Posterior cingulate gyrus (tissue), 11 donors: Measurements from ENCODE around the gene CHAD.

Experiments
- DNase-seq, 10 donors: peaks; one replicate each; pipeline versions ENCODE4 v3.0.0 to v3.0.0-alpha.2; 2020 to 2021; ENCODE audit warnings: mixed read lengths in 3 of 10
- intact Hi-C: fragments of 100-400 bp; cut with DNase I; formaldehyde crosslinking; loops from one replicate; pipeline ENCODE4 v1.15.1; 2023

The CHAD gene

DNA sequence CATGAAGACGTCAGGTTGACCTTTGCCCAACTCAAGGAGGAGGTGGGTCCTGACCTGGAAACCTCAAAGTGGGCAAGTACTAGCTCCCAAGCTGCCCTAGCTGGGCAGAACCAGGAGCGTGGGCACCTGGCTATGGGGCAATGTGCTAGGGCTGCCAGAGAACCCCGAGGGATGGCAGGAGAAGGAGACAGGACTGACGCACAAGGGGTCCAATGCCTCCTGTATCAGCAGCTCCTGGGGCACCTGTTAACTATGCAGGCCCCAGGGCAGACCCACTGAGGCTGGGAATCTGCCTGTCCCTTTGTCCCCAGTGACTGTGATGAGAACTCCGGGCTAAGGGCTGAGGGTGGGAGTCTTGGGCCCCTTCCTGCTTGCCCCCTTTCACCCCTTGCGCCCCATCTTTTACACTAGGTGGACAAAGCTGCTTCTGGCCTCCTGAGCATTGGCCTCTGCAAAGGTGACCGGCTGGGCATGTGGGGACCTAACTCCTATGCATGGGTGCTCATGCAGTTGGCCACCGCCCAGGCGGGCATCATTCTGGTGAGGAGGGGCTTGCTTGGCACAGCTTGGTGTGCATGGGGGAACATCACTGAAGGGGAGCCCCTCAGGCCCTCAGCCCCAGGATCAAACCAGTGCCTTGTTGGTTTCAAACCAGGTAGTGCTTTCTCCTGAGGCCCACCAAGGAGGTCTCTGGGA lies 7.7 kb downstream of the CHAD start:
- intact Hi-C loops: no loop called here
- DNase-seq: peak in 1 of 10 donors; percentile 68

DNA sequence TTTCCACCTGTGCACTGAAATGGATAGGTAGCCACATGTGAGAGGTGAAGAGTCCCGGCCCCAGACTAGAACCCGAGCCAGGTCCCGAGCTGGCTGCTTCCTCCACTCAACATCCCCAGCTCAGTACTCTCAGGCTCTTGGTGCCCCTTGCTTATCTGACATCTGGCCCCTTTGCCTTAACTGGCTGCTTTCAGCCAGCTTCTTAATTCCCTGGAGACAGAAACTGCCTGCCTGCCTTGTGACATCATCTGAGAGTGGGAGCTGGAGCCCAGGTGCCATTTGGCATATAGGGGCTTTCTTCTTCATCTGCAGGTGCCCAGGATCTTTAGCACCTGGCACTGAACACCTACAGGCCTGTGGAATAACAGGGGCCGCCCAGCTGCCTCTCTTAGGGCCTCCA lies 8.9 kb downstream of the CHAD start:
- intact Hi-C loops: no loop called here
- peak in 1 of 10 donors; percentile 13 for DNase-seq

DNA sequence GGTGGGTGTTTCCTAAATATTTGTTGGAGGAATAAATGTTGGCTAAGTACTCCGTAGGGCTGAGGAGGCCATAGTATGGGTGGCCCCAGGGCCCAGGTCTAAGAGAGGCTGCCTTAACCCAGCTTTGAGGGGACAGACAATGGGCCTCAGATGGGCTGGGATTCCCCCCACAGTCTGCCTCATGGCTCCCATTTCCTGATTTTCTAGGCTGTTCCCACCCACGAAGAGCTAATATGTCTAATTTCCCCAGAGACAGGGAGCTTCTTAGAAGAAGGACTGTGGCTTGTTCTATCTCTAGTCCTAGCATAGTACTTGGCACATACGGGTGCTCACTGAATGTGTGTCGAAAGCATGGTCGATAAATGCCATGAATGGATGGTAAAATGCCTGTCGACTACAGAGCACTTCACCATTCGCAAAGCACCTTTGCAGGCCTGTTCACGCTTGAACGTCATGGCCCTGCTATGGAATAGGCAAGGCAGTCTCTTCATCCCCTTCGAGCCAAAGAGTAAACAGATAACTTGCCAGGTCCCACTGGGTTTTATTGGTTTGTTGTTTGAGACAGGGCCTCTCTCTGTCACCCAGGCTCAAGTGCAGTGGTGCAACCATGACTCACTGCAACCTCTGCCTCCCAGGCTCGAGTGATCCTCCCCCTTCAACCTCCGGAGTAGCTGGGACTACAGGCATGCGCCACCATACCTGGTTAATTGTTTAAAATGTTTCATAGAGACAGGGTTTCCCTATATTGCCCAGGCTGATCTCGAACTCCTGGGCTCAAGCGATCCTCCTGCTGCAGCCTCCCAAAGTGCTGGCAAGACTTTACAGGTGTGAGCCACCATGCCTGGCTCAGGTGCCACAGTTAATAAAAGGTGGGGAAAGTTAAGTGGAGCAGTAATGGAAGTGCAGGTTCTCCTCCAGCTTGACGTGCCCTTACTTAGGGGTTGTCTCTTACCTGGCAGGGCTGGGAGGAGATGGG lies 9.7 kb downstream of the CHAD start:
- peak in 2 of 10 donors; percentile 20 to 46 for DNase-seq
- intact Hi-C loops: no loop called here

DNA sequence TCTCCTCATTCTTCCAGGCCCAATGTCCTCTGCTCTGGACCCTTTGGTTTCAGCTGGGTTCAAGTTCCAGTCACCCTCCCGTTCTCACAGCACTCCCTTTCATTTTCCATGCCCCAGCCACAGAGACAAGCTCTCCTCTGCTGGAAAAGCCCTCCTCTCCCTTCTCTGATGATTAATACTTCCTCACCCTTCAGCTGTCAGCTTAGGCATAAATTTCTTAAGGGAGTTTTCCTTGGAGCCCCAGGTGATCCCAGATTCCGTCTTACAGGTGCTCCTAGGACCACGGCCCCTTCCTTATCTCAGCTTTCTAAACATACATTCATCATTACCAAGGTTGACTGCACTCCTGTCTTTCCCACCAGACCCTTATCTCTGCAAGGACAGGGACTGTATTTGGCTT lies 10.4 kb downstream of the CHAD start:
- intact Hi-C loops: no loop called here

DNA sequence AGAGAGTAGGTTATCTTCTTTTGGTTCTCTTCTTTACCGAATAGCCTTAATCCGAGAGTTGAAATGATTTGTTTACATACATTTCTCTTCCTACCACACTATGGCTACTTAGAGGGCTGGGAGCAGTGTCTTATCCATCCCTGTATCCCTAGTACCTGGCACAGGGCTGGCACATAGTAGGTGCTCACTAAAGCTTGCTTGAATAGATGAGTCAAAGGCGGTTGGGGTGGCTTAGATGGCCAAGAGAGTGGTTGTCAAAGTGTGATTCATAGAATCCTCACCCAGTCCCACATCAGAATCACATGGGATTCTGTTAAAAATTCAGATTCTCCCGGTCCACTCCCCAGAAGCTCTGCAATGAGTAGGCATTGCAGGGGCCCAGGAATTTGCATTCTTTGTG lies 11.1 kb downstream of the CHAD start:
- intact Hi-C loops: no loop called here
- peak in 1 of 10 donors; percentile 8 for DNase-seq

More for the DNA sequence above, 10.4 kb downstream of the CHAD start:
- DNase-seq: peak in 1 of 10 donors; percentile 12

DNA sequence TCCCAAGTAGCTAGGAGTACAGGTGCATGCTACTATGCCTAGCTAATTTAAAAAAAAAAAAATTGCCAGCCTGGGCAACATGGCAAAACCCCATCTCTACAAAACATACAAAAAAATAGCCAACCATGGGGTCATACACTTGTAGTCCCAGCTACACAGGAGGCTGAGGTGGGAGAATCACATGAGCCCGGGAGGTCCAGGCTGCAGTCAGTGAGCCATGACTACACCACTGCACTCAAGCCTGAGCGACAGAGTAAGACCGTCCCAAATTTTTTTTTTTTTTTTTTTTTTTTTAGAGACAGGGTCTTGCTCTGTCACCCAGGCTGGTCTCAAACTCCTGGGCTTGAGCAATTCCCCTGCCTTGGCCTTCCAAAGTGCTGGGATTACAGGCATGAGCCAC lies 14.8 kb downstream of the CHAD start:
- peak in 2 of 10 donors; percentile 8 to 18 for DNase-seq
- intact Hi-C loops: no loop called here

DNA sequence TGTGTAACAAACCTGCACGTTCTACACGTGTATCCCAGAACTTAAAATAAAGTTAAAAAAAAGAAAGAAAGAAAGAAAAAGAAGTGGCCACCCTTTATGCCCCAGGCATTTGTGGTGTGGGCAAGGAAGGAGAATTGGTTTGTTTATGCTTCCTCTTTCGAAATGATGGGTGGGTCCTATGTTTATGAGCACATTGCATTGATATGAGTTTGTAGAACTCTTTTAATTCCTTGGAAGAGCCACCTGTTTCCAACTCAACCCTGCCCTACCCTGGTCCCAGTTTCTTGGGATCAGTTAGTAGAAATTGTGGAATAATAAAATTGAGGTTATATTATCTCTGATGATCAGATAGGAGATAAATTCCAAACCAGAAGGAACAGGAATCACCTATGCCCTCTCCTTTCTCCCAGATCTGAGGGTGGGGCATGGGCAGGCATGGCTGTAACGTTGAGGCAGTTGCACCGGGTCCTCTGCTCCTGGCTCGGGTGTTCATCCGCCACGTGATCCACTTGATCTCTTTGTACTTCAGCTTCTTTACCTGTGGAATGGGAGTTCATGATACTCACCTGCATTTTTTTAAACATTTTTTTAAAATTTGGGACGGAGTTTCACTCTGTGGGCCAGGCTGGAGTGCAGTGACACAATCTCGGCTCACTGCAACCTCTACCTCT lies 15.9 kb downstream of the CHAD start:
- intact Hi-C loops: no loop called here
- DNase-seq: peak in 2 of 10 donors; percentile 38 to 66

DNA sequence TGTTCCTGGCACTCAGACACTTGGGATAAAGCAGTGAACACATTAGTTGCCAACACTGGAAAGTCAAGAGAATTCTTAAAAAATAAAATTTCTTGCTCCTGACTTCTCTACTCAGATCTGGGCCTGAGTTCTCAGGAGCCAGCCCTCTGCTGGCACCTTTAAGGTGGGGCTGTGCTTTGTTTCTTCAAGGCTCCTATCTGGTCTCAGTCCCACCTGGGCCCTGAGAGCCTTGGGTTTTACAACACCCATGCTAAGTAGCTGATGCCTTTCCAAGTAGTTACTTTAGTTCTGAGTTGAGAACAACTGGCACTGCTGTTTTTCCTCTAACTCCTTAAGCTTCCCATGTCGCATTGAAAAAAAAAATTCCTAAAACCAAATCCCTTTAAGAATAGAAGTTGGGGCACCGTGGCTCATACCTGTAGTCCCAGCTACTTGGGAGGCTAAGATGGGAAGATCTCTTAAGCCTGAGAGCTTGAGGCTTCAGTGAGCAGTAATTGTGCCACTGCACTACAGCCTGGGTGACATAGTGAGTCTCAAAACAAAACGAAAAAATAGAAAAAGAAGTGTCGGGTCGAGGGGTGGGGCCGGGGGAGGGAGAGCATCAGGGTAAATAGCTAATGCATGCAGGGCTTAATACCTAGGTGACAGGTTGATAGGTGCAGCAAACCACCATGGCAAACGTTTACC lies 16.6 kb downstream of the CHAD start:
- DNase-seq: peak in 1 of 10 donors; percentile 24
- intact Hi-C loops: no loop called here

DNA sequence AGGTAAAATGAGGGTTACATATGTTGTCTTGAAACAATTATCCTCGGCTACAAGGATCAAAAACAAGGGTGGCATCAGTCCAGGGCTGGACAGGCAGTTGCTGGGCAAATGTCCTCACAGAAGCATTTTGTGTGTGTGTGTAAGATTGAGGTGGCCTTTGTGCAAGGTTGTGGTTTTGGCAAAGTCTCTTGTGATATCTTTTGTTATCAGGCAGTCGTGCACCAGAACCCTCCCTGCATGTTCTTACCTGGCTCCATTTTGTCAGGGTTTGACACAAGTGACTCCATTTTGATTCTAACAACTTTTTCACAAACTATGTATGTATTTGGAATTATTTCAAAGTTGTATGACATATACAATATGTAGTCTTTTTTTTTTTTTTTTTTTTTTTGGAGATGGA lies 20.0 kb downstream of the CHAD start:
- intact Hi-C loops: no loop called here
- peak in 1 of 10 donors; percentile 7 for DNase-seq

DNA sequence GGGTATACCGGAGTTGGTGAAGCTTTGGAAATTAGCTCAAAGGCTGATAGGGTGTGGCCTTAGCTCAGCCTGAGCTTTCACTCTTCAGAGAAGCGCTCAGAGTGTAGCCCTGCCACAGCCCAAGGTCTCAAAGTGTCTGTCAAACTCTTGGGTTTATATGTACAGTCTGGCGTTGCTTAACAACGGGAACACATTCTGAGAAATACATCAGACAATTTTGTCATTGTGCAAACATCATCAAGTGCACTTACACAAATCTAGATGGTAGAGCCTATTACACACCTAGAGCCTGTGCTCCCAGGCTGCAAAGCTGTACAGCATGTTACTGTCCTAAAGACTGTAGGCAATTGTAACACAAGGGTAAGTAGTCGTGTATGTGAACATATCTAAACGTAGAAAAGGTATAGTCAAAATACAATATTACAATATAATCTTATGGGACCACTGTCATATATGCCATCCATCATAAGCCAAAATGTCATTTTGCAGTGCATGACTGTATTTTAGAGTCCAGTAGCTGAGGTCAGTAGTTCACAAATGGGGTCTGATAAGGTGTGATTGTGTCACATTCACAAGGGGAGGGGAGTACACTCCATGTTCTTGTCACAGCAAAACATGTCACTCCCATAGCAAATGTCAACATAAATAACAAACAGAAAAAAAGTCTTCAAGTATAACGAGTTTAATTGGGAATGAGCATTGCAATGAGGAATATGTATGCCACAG lies 20.6 kb downstream of the CHAD start:
- intact Hi-C loops: no loop called here
- DNase-seq: peak in 2 of 10 donors; percentile 32

DNA sequence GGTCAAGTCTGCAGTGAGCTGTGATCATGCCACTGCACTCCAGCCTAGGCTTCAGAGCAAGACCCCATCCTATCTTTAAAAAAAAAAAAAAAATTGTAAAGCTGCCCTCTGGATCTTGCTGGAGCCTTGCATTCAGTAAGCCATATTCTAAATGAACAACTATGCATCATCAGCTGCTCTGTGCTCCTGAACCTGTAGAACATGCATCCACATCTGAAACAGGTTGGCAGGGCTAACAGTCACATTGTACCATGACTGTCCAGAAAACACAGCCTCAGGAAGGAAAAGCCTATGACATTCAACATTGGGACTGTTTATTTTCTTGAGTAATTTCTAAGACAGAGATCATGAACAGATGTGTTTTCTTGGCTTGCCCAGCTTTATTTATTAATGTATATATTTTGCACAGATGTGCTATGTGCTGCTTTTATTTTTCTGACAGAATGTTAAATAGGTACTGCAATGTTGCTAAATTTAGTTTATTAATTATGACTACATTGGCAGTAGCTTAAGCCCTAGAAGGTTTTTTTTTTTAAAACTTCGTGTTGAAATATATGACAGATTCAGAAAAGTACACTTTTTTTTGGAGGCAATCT lies 22.9 kb downstream of the CHAD start:
- intact Hi-C loops: no loop called here
- DNase-seq: peak in 1 of 10 donors; percentile 3

DNA sequence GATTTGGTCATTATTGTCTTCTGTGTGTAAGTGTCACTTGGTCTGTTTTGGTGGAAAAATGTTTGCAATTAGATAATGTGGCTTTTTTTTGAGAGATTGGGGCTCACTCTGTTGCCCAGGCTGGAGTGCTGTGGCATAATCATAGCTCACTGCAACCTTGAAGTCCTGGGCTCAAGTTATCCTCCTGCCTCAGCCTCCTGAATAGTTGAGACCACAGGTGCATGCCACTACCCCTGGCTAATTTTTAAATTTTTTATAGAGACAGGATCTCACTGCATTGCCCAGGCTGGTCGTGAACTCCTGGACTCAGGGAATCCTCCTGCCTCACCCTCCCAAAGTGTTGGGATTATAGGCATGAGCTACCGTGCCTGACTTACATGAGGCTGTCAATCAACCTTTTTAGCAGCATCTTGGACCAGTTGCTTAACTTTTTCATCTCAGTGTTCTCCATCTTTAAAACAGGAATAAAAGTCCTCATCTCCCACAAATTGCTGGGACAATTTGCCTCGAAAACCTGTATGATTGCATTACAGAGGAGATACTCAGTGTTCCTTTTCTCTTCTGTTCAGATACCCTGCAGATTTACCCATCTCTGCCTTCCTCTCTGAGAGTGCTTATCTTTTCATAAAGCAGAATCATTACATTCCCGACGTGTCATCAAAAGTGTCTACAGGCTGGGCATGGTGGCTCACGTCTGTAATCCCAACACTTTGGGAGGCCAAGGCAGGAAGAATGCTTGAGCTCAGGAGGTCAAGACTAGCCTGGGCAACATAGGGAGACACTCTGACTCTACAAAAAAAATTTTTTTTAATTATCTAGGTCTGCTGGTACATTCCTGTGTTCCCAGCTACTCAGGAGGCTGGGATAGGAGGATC lies 23.6 kb downstream of the CHAD start:
- intact Hi-C loops: no loop called here
- DNase-seq: peak in 1 of 10 donors; percentile 12

DNA sequence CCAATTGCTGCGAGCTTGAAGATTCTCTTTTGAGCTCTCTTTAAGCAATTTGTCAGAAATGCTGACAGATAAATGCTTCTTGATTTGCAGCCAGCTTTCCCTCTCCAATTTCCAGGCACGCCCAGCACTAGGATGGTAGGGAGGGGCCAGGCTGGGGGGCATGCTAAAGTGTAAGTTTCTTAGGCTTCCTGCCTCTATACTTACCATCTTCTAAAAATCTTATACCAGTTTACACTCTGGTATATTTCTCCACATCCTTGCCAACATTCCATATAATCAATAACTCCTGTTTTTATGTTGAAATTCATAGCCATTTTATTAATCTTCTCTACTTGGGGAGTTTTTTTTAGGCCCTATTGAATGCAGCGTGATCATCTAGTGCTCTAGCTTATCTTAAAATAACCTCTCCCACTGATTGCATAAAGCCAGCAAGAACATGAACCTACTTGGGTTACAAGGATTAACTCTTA lies 25.1 kb downstream of the CHAD start:
- intact Hi-C loops: no loop called here
- no peak for DNase-seq

DNA sequence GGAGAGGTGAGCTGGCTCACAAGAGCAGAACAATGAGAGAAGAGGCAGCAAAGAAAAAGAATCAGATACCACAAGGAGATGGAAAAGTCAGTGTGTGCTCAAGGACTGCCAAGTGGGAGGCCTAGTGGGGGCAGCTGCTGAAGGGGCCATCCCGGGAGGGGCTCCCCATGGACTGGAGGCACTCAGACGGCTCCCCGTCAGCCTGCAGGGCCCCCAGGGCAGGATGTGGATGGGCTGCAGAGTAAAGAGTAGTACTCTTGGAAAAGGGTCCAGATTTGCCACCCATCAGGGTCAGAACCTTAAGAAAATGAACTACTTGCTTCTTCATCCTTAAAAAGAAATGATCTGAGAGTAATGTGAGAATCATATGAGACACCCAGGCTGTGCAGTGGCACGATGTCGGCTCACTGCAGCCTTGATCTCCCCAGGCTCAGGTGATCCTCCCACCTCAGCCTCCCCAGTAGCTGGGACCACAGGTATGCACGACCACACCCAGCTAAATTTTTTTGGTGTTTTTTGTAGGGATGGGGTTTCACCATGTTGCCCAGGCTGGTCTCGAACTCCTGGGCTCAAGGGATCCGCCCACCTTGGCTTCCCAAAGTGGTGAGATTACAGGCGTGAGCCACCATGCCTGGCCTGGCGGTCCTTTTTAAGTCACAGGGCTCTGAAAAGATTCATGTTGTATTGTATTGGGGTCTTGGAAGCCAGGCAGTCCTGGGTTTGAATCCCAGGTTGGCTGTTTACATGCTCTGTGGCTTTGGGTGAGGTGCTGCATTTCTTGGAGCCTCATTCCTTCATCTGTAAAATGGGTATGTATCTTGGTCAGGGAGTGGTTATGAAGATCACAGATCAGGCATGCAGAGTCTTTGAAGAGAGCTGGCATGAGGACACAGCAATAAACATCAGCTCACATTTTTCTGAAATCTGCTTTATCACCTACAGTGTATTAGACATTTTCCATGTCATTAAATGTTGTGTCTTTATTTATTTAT lies 27.5 kb downstream of the CHAD start:
- DNase-seq: peak in 1 of 10 donors; percentile 69
- intact Hi-C loops: no loop called here

DNA sequence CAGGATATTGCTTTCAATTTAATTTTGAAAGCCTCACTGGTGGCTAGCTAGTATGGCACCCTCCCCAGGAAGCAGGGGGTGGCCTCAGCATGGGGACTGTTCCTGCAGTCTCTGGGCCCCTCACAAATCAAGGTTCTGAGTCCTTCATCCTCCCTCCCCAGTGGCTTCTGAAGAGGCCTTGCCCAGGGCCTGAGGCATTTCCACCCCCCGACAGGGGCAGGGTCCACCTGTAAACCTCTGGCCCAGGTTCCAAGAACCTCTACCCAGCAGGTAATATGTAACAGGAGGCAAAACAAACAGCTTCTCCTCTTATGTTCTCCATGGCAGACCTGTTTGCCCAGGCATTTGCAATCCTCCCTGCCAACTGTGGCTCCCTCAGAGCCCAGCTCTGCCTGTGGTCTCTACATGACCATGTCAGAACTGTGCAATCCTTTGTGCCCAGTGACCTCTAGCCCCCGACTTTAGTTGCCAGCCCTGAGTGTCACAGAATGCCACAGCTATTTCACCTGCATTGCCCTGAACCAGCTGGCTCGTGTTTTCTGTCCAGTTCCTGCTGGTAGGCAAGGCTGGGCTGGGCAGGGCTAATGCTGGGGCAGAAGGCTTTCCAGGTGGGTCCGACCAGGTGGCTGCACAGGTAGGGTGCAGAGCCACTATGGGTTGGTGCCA lies 28.4 kb downstream of the CHAD start:
- intact Hi-C loops: no loop called here
- DNase-seq: peak in 1 of 10 donors; percentile 49

DNA sequence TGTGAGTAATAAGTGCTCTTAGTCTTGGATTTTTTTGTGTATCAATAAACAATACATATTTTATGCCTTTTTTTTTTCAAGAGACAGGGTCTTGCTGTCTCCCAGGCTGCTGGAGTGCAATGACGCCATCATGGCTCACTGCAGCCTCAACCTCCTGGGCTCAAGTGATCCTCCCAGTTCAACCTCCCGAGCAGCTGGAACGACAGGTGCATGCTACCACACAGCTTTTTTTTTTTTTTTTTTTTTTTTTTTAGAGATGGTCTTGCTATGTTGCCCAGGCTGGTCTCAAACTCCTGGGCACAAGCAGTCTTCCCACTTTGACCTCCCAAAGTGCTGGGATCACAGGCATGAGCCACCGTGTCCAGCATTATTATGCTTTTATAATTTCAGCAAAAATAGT lies 29.7 kb downstream of the CHAD start:
- intact Hi-C loops: no loop called here
- DNase-seq: peak in 1 of 10 donors; percentile 29
